ENCODE results near the gene VSIG4.

The VSIG4 gene

DNA sequence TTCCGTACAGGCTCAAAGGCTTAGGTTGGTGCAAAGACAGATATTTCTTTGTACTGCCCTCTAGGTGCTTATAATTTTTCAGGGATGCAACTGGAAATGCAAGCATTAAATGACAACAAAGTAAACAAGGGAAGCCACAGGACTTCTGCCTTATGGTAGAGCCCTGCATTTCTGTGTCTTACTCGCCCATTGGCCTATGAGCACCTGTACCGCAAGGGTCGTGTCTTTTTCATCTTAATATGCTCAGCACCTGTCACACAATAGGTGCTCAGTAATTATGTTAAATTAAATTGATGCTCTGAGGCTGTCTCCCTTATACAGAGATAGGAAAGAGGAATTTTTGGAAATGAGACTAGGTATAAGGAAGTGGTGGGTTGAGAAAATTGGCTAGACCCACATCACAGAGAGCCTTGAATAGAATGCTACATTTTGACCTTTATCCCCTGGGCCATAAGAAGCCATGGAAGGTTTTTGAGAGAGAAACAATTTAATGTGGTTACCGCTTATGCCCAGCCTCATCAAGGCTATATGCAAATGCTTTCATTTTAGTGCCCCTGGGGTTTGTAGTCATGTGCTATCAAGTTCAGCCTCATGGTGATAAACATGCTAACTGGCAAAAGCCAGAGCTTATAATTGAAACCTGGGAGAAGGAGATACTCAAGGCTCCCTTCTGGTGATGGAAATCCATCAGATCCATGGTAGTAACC, 16.3 kb downstream of the VSIG4 start:
- DNase-seq = no peak

DNA sequence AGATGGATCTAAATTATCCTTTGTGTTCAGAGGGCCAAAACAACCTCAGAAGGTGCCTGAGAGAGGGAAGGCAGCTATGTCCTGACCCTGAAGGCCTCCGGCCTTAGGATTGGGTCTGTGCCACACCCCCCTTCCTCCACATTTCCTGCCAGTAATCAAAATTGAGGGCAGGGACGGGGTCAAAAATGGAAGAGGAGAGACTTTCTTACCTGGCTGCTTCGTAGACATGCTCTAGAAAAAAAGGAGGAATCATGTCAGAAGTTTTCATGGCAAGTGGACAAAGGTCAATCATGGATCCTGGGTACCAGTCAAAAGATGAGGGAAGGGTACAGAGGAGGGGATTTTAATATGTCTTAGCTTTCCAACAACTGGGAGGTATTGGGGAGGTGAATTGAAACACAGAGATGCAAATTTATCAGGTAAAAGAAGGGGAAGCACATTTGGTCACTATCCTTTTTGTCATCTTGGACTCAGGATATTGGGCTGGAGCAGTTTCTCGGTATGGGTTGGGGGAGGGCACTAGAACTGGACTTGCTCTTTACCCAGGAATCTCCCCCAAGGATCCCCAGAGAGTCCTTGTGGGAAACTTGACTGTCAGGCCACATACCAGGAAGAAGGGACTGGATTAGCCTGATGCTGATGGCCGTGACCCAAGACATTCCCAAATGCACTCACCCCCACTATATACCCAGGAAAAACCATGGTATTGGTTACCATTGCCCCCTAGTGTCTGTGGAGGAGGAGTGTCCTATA, 17.1 kb downstream of the VSIG4 start:
- no peak for DNase-seq

DNA sequence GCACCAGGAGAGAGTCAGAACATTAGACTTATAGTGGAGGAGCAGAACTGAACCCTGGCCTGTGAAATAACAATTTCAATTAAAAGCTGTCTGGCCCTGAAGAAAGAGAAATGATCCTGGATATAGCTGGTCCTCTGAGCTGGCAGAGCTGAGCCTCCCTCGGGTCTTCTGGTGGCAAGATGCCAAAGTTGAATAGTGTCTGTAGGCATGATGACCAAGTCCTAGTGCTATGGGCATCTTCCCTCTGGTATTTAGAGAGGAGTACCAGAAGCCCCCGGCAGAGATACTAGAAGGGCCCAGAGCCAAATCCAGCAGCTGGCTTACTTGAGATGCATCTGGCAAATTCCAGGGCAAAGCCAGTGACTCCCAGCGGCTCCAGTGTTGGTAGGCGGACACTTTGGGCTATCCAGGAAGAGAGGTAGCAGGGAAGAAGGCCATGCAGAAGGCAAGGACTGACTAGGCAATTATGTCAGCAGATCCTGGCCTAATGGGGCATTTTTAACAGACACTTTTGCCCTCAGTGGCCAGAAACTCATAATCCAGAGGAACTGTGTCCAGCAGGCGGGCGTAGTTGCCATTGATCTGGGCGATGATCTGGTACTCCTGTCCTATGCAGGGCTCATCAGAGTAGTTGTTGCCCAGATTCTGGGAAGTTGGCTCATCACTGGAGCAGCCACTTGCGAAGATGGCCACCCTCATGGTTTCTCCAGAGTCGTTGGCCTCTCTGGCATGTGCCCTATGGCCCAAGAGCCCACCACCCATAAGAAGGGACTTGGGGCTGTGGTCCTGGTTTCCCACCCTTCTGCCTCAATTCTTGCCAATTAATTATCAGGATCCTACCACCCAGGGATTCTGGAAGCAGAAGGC, 17.9 kb downstream of the VSIG4 start:
- DNase-seq = no peak

DNA sequence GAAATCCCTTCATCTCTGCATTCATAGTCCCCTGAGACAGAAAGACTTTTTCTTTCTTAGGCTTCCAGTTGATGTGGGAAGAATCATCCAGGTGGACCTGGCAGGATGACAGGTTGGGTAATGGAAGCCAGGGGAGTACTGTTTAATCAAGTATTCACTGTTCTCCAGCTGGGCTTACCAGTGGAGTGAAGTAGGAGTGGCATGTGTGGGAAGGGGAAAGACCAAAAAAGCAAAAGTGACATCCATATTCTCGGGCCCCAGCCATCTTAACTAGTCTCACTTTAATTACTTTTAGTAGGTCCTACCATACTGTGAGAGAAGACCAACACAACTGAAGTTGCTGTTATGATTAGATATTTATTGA, 18.5 kb downstream of the VSIG4 start:
- DNase-seq = no peak

DNA sequence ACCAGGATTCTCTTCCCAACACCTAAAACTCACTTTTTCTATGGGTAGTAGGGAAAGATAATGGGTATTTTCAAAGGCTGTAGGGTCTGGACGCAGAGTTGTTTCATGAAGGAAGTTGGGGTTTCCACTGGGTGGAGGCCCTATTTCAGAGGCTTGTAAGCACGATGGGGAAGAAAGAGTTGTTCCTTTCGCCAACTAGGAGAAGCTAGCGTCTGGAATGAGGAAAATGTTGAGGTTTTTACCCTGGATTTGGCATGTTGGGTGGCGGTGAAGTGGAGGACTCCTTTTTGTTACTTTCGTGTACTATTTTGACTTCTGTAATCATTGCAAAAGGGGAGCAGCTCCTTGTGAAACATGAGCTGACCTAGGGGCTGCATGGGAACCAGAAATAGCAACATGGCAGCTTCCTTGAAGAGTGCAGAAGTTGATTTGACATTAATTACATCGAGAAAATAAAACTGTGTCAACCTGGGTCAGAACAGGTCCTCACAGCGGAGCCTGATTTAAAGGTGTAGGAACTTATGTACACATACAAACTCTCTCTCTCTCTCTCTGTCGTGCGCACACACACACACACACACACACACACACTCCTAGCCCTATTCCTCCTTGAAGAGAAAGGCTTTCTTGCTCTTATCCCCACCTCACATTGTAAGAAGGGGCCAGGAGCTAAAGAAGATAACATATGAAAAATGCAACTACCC, 19.1 kb downstream of the VSIG4 start:
- DNase-seq = no peak

DNA sequence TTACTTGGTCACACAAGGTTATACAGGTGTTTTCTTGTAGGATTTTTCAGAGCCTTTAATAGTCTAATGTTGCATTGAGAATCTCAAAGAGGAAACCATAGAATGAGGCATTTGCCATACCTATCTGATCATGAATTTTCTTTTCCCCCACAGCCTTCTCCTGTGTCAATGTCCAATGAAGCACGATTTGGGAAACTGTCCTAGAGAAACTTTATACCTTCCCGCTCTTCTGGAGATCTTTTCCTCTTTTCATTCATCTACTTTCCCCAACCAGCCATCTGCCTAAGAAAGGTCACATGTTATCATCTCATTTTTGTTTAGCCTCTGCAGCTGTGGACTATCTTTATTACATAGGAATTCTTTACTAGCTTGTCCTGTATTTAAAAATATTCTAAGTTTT, 19.9 kb downstream of the VSIG4 start:
- DNase-seq = no peak

DNA sequence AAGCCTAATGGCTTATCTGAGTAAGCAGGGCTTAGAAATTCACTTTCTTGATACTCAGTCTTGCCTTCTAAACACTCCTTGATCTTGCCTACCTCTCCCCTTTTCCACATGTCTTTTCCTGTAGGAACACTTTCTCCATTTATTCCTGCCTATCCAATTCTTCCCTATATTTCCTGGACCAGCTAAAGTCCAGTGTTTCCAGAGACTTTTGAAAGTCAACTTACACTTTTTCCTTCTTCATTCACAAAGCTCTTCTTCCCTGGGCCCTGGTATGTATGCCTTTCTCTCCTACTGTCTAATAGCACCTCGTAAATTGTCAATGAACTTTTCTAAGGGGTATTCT, 20.6 kb downstream of the VSIG4 start:
- no peak for DNase-seq

DNA sequence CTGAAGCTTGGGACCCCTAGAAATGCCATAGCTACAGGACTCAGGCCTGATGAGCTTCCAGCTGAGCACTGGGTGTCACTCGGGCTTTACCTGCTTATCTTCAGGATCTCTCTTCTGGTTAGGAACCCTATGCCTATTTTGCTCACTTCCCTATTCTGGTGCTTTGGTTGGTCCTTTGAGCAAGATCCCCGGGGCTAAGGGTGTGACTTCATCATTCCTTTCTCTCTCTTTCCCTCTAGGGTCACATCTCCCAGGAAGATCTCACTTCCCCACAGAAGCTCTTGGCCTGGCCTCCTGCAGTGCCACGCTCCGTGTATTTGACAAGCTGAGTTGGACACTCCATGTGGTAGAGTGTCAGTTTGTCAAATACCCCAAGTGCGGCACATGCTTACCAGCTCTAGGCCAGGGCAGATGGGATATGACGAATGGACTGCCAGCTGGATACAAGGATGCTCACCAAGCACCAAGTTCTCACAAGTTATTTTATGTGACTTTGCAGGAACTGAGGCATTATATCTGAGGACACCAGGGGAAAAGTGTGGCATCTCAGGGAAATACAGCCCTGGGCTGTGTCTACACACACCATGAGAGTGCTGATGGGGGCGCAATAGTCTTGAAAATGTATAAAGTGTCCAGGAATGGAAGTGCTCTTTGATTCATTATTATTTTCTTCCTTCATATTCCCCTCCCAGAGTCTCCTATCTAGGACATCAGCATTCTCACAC, 21.1 kb downstream of the VSIG4 start:
- DNase-seq = no peak

DNA sequence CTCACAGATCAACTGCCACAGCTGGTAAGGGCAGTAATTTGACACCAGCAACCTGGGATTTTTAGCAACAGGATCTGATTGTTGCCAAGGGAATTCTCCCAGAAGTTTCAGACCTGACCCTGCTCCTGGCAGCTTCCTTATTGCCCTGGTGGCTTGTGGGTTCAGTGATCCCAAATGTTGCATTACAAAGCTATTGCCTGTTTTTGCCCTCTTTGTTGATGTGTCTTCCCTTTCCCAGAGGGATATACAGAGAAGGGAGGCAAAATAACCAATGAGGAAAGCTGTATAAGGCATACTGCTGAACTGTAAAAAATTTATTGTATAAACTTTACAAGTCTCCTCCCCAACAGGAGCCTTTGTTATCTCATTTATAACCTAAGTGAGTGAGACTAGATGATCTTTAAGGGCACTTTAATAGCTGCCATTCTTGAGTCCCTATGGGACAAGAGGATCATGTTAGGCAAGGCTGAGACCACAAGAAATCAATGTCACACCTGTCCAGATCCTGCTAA, 22.2 kb downstream of the VSIG4 start:
- no peak for DNase-seq

DNA sequence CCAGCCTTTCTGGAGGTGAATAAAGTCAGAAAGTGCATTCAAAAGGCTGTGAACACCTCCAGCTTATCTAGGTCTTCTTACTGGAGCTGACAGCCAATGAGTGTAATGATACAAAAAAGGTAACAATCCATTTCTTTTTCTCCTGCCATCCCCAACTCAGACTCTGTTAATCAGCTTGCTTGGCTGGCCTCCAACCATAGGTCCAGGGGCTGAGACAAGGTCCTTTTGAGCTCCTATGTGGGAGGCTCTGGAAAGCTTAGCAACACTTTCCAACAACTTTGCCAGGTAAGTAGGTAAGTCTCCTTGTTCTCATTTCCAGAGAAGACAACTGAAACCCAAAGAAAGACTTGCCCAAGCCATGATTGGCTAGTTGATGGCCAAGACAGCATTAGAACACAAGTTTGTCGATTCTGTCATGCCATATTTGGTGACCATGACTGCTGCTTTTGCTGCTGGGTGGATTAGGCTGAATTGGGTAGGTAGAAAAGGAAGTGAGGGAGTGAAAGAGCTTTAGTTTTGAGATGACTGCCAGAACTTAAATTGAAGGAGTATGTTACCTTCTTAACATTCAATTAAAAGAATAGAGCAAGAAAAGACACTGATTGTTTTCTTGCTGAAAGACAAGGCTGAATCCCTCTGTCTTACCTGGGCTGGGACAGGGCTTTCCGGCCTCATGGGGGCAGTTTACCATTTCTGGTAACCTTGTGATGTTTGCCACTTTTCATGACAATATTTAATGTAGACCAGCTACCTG, 22.8 kb downstream of the VSIG4 start:
- no peak for DNase-seq

DNA sequence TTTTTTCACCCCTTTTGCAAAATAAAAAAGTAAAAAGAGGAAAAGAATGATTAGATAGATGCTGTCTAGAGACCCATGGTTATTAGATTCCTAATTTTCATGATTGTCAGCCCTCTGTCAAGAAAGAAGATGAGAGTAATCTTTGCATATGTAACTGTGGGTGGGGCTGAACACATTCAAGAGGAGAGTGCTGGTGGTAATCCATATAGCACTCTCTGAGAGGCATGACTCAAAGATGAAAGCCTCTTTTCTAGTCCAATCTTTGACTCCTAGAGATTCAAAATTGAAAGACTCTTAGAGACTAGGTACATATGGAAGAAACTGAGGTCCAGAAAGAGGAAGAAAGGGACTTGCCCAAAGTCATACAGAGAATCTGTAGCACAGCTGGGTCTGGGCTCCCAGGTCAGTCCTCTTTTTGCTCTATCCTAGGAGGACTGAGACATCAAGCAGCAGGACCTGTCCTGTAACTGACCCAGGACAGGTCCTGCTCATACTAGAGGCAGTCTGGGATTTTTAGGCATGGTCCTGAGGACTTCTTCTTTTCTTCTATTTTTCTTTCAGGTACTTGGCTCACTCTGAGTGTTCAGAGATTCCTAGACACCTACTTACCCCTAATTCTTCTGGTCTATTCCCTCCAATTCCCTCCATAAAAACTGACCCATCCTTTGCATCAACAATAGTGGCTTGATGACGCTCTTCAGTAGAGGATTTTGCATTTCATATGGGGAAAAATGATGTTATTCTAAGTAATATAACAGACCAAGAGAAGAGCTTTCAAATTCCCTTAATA, 23.8 kb downstream of the VSIG4 start:
- no peak for DNase-seq

DNA sequence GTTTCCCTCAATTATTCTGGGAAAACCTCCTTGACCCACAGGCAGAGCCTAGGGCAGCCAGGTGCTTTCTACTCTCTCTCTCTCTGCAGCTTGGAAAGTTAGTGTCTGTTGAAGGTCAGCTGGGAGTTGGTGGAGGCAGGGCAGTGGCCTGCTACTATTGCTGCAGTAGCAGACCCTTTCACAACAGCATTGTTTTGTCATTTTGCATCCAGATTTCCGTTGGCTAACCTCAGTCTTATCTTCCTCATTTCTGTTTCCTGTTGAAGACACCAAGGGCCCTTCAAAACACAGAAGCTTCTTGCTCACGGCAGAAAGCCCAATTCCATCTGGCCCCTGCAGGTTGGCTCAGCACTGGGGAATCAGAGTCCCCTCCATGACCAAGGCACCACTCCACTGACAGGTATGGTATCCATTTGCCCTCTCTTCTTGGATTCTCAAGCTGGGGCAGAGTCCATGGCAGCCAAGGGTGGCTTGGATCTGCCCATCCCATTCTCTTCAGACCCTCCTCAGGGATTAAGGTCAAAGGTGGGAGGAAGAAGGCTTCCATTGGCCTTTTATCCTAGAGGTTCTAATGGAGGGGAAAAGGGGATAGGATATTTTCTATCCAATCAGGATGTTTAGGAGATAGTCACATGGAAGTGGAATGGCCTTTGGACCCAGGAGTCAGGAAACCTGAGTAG, 24.6 kb downstream of the VSIG4 start:
- no peak for DNase-seq

DNA sequence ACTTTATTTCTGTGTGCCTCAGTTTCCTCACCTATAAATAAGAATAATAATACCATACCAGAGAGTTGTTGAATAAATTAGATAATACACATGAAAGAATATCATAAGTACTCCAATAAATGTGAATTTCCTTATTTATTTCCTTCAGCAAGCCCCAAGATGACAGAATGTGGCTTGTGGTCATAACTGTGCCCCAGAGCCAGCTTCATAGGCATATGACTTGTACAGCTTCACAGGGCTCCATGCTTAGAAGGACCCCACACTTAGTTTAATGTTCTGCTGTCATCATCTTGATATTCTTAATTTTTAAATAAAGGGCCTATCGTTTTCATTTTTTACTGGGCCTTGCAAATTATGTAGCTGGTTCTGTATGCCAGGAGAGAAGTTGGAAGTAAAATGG, 25.3 kb downstream of the VSIG4 start:
- DNase-seq = no peak

DNA sequence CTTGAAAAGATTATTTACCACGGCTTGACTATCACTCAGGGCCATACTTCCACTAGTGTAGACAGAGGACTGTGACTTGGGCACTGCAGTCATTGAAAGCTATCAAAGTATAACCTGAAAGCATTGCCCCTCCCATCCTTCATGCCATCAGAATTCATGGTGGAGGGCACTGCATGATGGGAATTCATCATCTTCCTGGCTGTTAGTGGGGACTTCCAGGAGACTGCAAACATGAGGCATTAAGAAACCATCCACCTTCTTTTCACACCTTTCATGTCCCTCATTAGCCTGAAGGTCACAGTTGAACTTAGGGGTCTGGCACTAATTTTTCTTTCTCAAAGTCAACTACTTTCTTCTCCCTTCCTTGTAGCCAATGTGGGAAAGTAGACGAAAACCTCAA, 25.8 kb downstream of the VSIG4 start:
- no peak for DNase-seq

DNA sequence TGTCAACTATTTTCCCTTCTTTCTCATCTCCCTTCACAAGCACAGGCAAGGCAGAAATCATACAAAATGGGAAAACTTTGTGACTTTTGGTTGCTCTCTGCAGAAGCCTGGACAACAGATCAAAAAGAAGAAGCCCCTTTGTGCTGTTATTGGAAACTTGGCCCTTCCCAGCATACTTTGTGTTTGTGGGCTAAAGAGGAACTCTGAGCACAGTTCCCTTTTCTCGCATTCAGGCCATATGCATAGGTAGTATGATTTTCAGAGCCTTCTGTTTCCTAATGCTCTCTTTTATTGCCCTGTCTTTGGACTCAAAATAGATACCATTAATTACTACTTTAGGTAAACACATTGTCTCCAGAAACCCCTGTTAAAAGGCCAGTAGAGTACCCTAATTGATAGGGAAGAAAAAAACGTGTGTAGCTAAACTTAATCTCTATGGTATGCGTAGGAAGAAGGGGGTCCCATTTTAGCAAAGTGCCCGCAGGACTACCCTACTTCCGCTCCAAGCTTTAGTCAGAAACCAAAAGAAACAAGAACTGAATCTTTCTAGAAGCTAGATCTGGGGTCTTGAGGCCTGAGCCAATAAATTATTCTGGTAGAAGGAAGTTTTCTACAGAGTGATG, 26.6 kb downstream of the VSIG4 start:
- DNase-seq = no peak

DNA sequence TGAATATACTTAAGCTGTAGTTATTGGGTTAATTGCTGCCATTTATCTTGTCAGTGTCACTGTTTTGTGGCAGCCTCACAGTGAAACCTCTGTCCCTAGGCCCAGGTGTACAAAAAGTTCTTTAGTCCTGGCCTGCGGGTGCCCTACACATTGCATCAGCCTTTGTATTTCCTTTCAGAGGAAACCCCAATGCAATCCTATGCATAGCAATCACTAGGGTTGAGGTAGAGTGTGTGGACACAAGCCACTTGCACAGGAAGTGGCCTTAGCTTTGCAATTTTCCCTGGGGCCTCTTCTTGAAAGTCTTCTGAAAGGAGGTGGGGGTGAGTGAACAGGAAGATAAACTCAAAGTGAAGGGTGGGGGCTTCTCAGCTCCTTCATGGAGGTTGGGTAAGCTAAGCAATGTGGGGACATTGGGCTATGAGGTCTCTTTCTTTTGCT, 27.8 kb downstream of the VSIG4 start:
- no peak for DNase-seq

DNA sequence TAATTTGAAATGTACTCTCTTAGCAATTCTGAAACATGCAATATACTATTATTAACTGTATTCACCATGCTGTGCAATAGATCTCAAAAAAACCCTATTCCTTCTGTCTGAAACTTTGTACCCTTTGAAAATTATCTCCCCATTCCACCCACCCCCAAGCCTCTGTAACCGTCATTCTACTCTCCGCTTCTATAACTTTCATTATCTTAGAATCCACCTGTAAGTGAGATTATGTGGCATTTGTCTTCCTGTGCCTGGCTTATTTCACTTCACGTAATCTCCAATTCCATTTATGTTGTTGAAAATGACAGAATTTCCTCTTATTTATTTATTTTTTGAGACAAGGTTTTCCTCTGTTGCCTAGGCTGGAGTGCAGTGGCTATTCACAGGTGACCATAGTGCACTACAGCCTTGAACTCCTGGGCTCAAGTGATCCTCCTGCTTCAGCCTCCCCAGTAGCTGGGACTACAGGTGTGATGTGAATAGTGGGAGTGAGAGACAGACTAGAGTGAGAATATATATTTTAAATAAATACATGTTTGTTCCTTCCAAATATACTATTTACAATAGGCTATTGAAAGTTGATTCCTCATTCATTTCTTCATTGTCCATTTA, 30.5 kb downstream of the VSIG4 start:
- no peak for DNase-seq

DNA sequence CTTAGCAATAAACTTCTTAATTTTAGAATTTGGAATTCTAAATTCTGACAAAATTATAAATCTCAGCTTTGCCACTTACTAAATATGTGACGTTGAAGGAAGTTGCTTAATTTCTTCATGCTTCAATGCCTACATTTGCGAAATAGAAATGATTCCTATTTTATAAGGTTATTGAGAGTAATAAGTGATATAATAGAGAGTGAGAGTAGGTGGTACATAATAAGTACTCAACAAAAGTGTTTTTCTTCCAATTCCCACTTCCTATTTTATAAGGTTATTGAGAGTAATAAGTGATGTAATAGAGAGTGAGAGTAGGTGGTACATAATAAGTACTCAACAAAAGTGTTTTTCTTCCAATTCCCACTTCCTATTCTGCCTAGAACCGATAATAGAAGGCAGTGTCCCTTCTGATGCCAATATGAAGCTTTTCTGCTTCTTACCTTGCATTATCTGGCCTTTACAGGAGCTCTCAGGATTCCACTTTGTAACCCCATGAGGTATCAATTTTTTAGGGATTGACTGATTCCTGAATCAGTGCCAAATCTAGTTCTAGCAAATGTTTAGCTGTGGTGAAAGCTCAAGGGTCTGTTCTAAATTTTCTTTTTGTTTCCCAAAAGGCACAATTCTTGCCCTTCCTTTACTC, 31.4 kb downstream of the VSIG4 start:
- no peak for DNase-seq

DNA sequence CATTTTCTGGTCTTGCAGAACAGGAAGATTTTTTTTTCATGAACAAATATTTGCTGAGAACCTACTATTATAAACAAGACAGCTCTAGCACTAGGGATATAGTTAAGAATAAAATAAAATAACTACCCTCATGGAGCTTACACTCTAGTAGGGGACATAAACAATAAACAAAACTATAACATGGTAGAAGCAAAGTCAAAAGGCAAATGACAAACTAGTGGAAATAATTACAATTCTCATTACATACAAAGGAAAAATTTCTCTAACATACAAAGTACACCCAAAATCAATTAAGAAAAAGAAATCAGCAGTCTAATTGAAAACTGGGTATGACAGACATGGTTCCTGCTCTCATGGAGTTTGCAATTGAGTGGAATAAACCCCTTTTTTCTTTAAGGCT, 32.0 kb downstream of the VSIG4 start:
- DNase-seq = no peak

Data from NCI-H2081 (cell line).